Measurements from ENCODE around the gene DIPK1B.

GRCh38 chr9:136724772-136725171, 12.4 kb downstream of the DIPK1B start:
- TF ChIP-seq, protein P1, sequence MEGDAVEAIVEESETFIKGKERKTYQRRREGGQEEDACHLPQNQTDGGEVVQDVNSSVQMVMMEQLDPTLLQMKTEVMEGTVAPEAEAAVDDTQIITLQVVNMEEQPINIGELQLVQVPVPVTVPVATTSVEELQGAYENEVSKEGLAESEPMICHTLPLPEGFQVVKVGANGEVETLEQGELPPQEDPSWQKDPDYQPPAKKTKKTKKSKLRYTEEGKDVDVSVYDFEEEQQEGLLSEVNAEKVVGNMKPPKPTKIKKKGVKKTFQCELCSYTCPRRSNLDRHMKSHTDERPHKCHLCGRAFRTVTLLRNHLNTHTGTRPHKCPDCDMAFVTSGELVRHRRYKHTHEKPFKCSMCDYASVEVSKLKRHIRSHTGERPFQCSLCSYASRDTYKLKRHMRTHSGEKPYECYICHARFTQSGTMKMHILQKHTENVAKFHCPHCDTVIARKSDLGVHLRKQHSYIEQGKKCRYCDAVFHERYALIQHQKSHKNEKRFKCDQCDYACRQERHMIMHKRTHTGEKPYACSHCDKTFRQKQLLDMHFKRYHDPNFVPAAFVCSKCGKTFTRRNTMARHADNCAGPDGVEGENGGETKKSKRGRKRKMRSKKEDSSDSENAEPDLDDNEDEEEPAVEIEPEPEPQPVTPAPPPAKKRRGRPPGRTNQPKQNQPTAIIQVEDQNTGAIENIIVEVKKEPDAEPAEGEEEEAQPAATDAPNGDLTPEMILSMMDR (conservative IDR thresholded peaks at IDR 0.05; ENCODE audit: low read depth in 2 of 2): no peak
- TF ChIP-seq, protein P2, sequence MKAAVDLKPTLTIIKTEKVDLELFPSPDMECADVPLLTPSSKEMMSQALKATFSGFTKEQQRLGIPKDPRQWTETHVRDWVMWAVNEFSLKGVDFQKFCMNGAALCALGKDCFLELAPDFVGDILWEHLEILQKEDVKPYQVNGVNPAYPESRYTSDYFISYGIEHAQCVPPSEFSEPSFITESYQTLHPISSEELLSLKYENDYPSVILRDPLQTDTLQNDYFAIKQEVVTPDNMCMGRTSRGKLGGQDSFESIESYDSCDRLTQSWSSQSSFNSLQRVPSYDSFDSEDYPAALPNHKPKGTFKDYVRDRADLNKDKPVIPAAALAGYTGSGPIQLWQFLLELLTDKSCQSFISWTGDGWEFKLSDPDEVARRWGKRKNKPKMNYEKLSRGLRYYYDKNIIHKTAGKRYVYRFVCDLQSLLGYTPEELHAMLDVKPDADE (IDR thresholded peaks at IDR 0.05): no peak
- peak; percentile 32 for TF ChIP-seq POLR2AphosphoS5 (IDR thresholded peaks at IDR 0.05; ENCODE audit: low read depth)
- TF ChIP-seq, protein P3, sequence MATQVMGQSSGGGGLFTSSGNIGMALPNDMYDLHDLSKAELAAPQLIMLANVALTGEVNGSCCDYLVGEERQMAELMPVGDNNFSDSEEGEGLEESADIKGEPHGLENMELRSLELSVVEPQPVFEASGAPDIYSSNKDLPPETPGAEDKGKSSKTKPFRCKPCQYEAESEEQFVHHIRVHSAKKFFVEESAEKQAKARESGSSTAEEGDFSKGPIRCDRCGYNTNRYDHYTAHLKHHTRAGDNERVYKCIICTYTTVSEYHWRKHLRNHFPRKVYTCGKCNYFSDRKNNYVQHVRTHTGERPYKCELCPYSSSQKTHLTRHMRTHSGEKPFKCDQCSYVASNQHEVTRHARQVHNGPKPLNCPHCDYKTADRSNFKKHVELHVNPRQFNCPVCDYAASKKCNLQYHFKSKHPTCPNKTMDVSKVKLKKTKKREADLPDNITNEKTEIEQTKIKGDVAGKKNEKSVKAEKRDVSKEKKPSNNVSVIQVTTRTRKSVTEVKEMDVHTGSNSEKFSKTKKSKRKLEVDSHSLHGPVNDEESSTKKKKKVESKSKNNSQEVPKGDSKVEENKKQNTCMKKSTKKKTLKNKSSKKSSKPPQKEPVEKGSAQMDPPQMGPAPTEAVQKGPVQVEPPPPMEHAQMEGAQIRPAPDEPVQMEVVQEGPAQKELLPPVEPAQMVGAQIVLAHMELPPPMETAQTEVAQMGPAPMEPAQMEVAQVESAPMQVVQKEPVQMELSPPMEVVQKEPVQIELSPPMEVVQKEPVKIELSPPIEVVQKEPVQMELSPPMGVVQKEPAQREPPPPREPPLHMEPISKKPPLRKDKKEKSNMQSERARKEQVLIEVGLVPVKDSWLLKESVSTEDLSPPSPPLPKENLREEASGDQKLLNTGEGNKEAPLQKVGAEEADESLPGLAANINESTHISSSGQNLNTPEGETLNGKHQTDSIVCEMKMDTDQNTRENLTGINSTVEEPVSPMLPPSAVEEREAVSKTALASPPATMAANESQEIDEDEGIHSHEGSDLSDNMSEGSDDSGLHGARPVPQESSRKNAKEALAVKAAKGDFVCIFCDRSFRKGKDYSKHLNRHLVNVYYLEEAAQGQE (IDR thresholded peaks at IDR 0.05; ENCODE audit: unreplicated experiment): no peak
- no peak for TF ChIP-seq EZH2phosphoT487 (IDR thresholded peaks at IDR 0.05; ENCODE audit: unreplicated experiment)
- no peak for TF ChIP-seq CREB1 (CRISPR knock-in tag; IDR thresholded peaks at IDR 0.05; ENCODE audit: low read depth)
- TF ChIP-seq EZH2 (IDR thresholded peaks at IDR 0.05; ENCODE audit: low read depth, unreplicated experiment): no peak

Data from GM23338 (cell line).